ENCODE data around the gene CASP2. TPM values are rescaled to one million over a fixed set of nuclear protein-coding genes. Genes with fewer than 3 reads are reported as not detected.
A peak's percentile ranks its signal among the peaks of the same experiment; 100 is the strongest.
"Not testable (repeated sequence)": the region's sequence is repeated elsewhere in the genome, so short reads cannot be mapped to it uniquely, and the experiment has no call there.

CASP2 gene
- total RNA-seq, 4 donors from 2014 or later: 3.1 to 13.9 (median 4.1) TPM

GRCh38 chr7:143289421-143289820 is 1.3 kb downstream of the CASP2 start:
- DNase-seq: no peak
- no peaks in the 10 kb centered on the region for H3K9me3 ChIP-seq
- TF ChIP-seq POLR2A (IDR thresholded peaks at IDR 0.05) (no peak), CTCF (IDR thresholded peaks at IDR 0.05 in 4 of 5, conservative IDR thresholded peaks at IDR 0.05 in 1 of 5) (no peak)
- intact Hi-C loops (cut with DNase I; ENCODE audit: low total_unique reads): loop anchor here (2.0 kb wide), 1 partner anchor 91 kb away; the partner anchor contains the start of gene ZYX
- H3K36me3 ChIP-seq: peaks cover 0 to 27% of the 10 kb centered on the region in 2 donors
- peaks cover 25 to 26% of the 10 kb centered on the region in 2 donors for H3K4me1 ChIP-seq
- H3K27ac ChIP-seq: peak overlapping the region; percentile 74 to 91 (median 88)
- H3K27me3 ChIP-seq: no peaks in the 10 kb centered on the region
- in situ Hi-C loops (cut with MboI; ENCODE audit: low sequenced_read_pairs in 4 of 4): loop anchor here in 1 of 4 donors (25.0 kb wide), 1 partner anchor 598 kb away; no protein-coding TSS in a partner anchor
- peak overlapping the region; percentile 79 to 93 (median 86) for H3K4me3 ChIP-seq
- no peak for ATAC-seq

GRCh38 chr7:143289888-143290287 is 1.7 kb downstream of the CASP2 start:
- peak overlapping the region in 1 of 4 donors; percentile 91 for H3K27ac ChIP-seq
- intact Hi-C loops (cut with DNase I; ENCODE audit: low total_unique reads): loop anchor here (2.0 kb wide), 1 partner anchor 91 kb away; the partner anchor contains the start of gene ZYX
- peak overlapping the region in 1 of 4 donors; percentile 91 for H3K4me3 ChIP-seq
- not testable (repeated sequence) for ATAC-seq, DNase-seq, H3K9me3 ChIP-seq, H3K27me3 ChIP-seq
- peaks cover 25 to 26% of the 10 kb centered on the region in 2 donors for H3K4me1 ChIP-seq
- in situ Hi-C loops (cut with MboI; ENCODE audit: low sequenced_read_pairs in 4 of 4): loop anchor here in 1 of 4 donors (25.0 kb wide), 1 partner anchor 597 kb away; no protein-coding TSS in a partner anchor
- peaks cover 0 to 32% of the 10 kb centered on the region in 2 donors for H3K36me3 ChIP-seq

GRCh38 chr7:143290293-143290692 is 2.1 kb downstream of the CASP2 start:
- H3K9me3 ChIP-seq: no peaks in the 10 kb centered on the region
- in situ Hi-C loops (cut with MboI; ENCODE audit: low sequenced_read_pairs in 4 of 4): loop anchor here in 1 of 4 donors (25.0 kb wide), 1 partner anchor 597 kb away; no protein-coding TSS in a partner anchor

GRCh38 chr7:143292876-143293275 is 4.7 kb downstream of the CASP2 start:
- in situ Hi-C loops (cut with MboI; ENCODE audit: low sequenced_read_pairs in 4 of 4): loop anchor here in 1 of 4 donors (25.0 kb wide), 1 partner anchor 594 kb away; no protein-coding TSS in a partner anchor
- Histone ChIP-seq H3K4me3 (no peak overlapping the region), H3K4me1 (peaks cover 22 to 33% of the 10 kb centered on the region in 2 donors), H3K27me3 (no peaks in the 10 kb centered on the region), H3K27ac (no peak overlapping the region), H3K9me3 (no peaks in the 10 kb centered on the region), H3K36me3 (peaks cover 0 to 43% of the 10 kb centered on the region in 2 donors)
- DNase-seq (no peak), ATAC-seq (no peak)
- intact Hi-C loops (cut with DNase I; ENCODE audit: low total_unique reads): no loop called here
- TF ChIP-seq POLR2A (IDR thresholded peaks at IDR 0.05) (no peak), CTCF (IDR thresholded peaks at IDR 0.05 in 4 of 5, conservative IDR thresholded peaks at IDR 0.05 in 1 of 5) (no peak)

More at GRCh38 chr7:143290293-143290692, 2.1 kb downstream of the CASP2 start:
- Histone ChIP-seq H3K27ac (no peak overlapping the region), H3K4me1 (peaks cover 25 to 26% of the 10 kb centered on the region in 2 donors), H3K27me3 (no peaks in the 10 kb centered on the region), H3K36me3 (peaks cover 0 to 36% of the 10 kb centered on the region in 2 donors), H3K4me3 (no peak overlapping the region)
- intact Hi-C loops (cut with DNase I; ENCODE audit: low total_unique reads): no loop called here
- DNase-seq (no peak), ATAC-seq (no peak)
- TF ChIP-seq POLR2A (IDR thresholded peaks at IDR 0.05) (no peak), CTCF (IDR thresholded peaks at IDR 0.05 in 4 of 5, conservative IDR thresholded peaks at IDR 0.05 in 1 of 5) (no peak)

- DNase-seq (no peak), ATAC-seq (no peak)
- no peaks in the 10 kb centered on the region for H3K27me3 ChIP-seq
- no peak for TF ChIP-seq POLR2A (IDR thresholded peaks at IDR 0.05)
- no peak for TF ChIP-seq CTCF (IDR thresholded peaks at IDR 0.05 in 4 of 5, conservative IDR thresholded peaks at IDR 0.05 in 1 of 5)
- H3K36me3 ChIP-seq: peaks cover 0 to 62% of the 10 kb centered on the region in 2 donors
- intact Hi-C loops (cut with DNase I; ENCODE audit: low total_unique reads): no loop called here
- H3K4me1 ChIP-seq: peaks cover 0 to 19% of the 10 kb centered on the region in 2 donors
- no peak overlapping the region for H3K27ac ChIP-seq
- in situ Hi-C loops (cut with MboI; ENCODE audit: low sequenced_read_pairs in 4 of 4): loop anchor here in 2 of 4 donors (5.0 to 25.0 kb wide), 2 partner anchors 44 to 591 kb away; no protein-coding TSS in a partner anchor
- H3K4me3 ChIP-seq: no peak overlapping the region
- H3K9me3 ChIP-seq: no peaks in the 10 kb centered on the region
These were observed 7.7 kb downstream of the CASP2 start for GRCh38 chr7:143295870-143296269.

All from gastrocnemius medialis (tissue), 4 donors.